ENCODE measurements around the gene TWIST2. TPM values are rescaled to one million over a fixed set of nuclear protein-coding genes. Genes with fewer than 3 reads are reported as not detected.

Gene TWIST2
- total and polyA plus RNA-seq, 8 donors = 0.58 to 58.0 (median 12.3) TPM

- Histone ChIP-seq H3K27me3 (peaks cover 0 to 13% (median 0%) of the 10 kb centered on the region in 3 donors), H3K27ac (no peak overlapping the region), H3K9me3 (no peaks in the 10 kb centered on the region), H3K36me3 (no peaks in the 10 kb centered on the region), H3K4me1 (peaks cover 17 to 36% (median 23%) of the 10 kb centered on the region in 4 donors), H3K4me3 (no peak overlapping the region)
- intact Hi-C loops (cut with DNase I; ENCODE audit: low total_unique reads) = no loop called here
- 51 to 75% (median 69%) methylated on average over 2 of the region's 2 CpGs for WGBS, 5 donors
- TF ChIP-seq CTCF (IDR thresholded peaks at IDR 0.05) (no peak), EP300 (IDR thresholded peaks at IDR 0.05) (no peak), POLR2A (IDR thresholded peaks at IDR 0.05) (no peak), POLR2AphosphoS5 (IDR thresholded peaks at IDR 0.05) (no peak)
- DNase-seq = no peak
Measured at GRCh38 chr2:238892796-238893195, 44.9 kb downstream of the TWIST2 start.

GRCh38 chr2:238893349-238894000 lies 45.6 kb downstream of the TWIST2 start:
- no peaks in the 10 kb centered on the region for H3K36me3 ChIP-seq
- H3K27ac ChIP-seq = no peak overlapping the region
- peaks cover 17 to 43% (median 25%) of the 10 kb centered on the region in 4 donors for H3K4me1 ChIP-seq
- no peak overlapping the region for H3K4me3 ChIP-seq
- peaks cover 0 to 13% (median 0%) of the 10 kb centered on the region in 3 donors for H3K27me3 ChIP-seq
- H3K9me3 ChIP-seq = no peaks in the 10 kb centered on the region
- 84 to 94% (median 90%) methylated on average over 29 to 30 of the region's 30 CpGs for WGBS, 5 donors
- no peak for DNase-seq
- intact Hi-C loops (cut with DNase I; ENCODE audit: low total_unique reads) = no loop called here
- TF ChIP-seq POLR2AphosphoS5 (IDR thresholded peaks at IDR 0.05) (no peak), POLR2A (IDR thresholded peaks at IDR 0.05) (no peak)

GRCh38 chr2:238894226-238894949 lies 46.5 kb downstream of the TWIST2 start:
- peaks cover 17 to 51% (median 28%) of the 10 kb centered on the region in 4 donors for H3K4me1 ChIP-seq
- no peak for DNase-seq

GRCh38 chr2:238894950-238895298 lies 47.0 kb downstream of the TWIST2 start:
- H3K4me1 ChIP-seq = peaks cover 17 to 52% (median 29%) of the 10 kb centered on the region in 4 donors
- peaks cover 0 to 13% (median 0%) of the 10 kb centered on the region in 3 donors for H3K27me3 ChIP-seq
- 83 to 88% (median 85%) methylated on average over 10 of the region's 10 CpGs for WGBS, 5 donors
- intact Hi-C loops (cut with DNase I; ENCODE audit: low total_unique reads) = no loop called here
- TF ChIP-seq CTCF (IDR thresholded peaks at IDR 0.05) (no peak), POLR2AphosphoS5 (IDR thresholded peaks at IDR 0.05) (no peak), POLR2A (IDR thresholded peaks at IDR 0.05) (no peak), EP300 (IDR thresholded peaks at IDR 0.05) (no peak)
- peak overlapping the region in 3 of 5 donors; percentile 64 to 69 (median 66) for H3K27ac ChIP-seq
- no peak overlapping the region for H3K4me3 ChIP-seq
- no peak for DNase-seq
- H3K36me3 ChIP-seq = no peaks in the 10 kb centered on the region
- no peaks in the 10 kb centered on the region for H3K9me3 ChIP-seq

More at GRCh38 chr2:238894226-238894949, 46.5 kb downstream of the TWIST2 start:
- TF ChIP-seq POLR2A (IDR thresholded peaks at IDR 0.05) = no peak
- peaks cover 0 to 13% (median 0%) of the 10 kb centered on the region in 3 donors for H3K27me3 ChIP-seq
- H3K4me3 ChIP-seq = no peak overlapping the region
- WGBS, 5 donors = 73 to 82% (median 79%) methylated on average over 11 to 13 of the region's 13 CpGs
- intact Hi-C loops (cut with DNase I; ENCODE audit: low total_unique reads) = no loop called here
- H3K9me3 ChIP-seq = no peaks in the 10 kb centered on the region
- H3K36me3 ChIP-seq = no peaks in the 10 kb centered on the region
- H3K27ac ChIP-seq = no peak overlapping the region

GRCh38 chr2:238895361-238895882 lies 47.5 kb downstream of the TWIST2 start:
- no peaks in the 10 kb centered on the region for H3K36me3 ChIP-seq
- no peak for DNase-seq
- 43 to 79% (median 48%) methylated on average over 10 to 20 of the region's 20 CpGs for WGBS, 5 donors
- peak overlapping the region in 4 of 5 donors; percentile 22 to 69 (median 65) for H3K27ac ChIP-seq
- no peak for TF ChIP-seq CTCF (IDR thresholded peaks at IDR 0.05)
- no peak for TF ChIP-seq EP300 (IDR thresholded peaks at IDR 0.05)
- TF ChIP-seq POLR2AphosphoS5 (IDR thresholded peaks at IDR 0.05) = no peak
- no peak for TF ChIP-seq POLR2A (IDR thresholded peaks at IDR 0.05)
- intact Hi-C loops (cut with DNase I; ENCODE audit: low total_unique reads) = no loop called here
- peaks cover 17 to 57% (median 30%) of the 10 kb centered on the region in 4 donors for H3K4me1 ChIP-seq
- no peak overlapping the region for H3K4me3 ChIP-seq
- peaks cover 0 to 13% (median 0%) of the 10 kb centered on the region in 3 donors for H3K27me3 ChIP-seq
- H3K9me3 ChIP-seq = no peaks in the 10 kb centered on the region

Data from stomach (tissue), 9 donors.